B cell (primary cell): Measurements from ENCODE around the gene TTLL10. TPM values are rescaled to one million over a fixed set of nuclear protein-coding genes. Genes with fewer than 3 reads are reported as not detected.

ENCODE experiments used
- ATAC-seq: fragments of 200-7000 bp; cut with Tn5 transposase; one replicate; pipeline ENCODE4 v1.10.0; 2021; ENCODE audit warnings: low read depth, mild to moderate bottlenecking, moderate number of reproducible peaks, moderate library complexity
- CTCF ChIA-PET: fragments of 350-600 bp; sonication (Branson Sonifier 250); formaldehyde crosslinking; loops from one replicate; lab custom pipeline; 2021; ENCODE audit warnings: antibody characterized with exemption, inconsistent platforms; lab: Charles Lee
- POLR2A ChIA-PET: fragments of 350-600 bp; sonication (Branson Sonifier 250); formaldehyde crosslinking; loops from one replicate; lab custom pipeline; 2021; ENCODE audit warnings: antibody characterized with exemption; lab: Charles Lee
- DNase-seq: peaks from one replicate; pipeline ENCODE4 v3.0.0; 2013
- H2AFZ ChIP-seq: 2 replicates; pipeline ENCODE4 v1.6.1; 2012; ENCODE audit warnings: mild to moderate bottlenecking, low read depth, low read length; ENCODE audit not compliant: insufficient read depth, poor library complexity, severe bottlenecking
- H3K27ac ChIP-seq, 2 donors: 1 replicate in 1 of 2; 2 replicates in 1 of 2; pipeline ENCODE4 v1.5.1; 2012 to 2013; ENCODE audit warnings: low read length in 2 of 2, mild to moderate bottlenecking in 2 of 2, moderate library complexity in 1 of 2
- H3K27me3 ChIP-seq, 4 experiments: fragments of 200-600 bp in 1 of 4; sonication (generic) in 1 of 4; replicated peaks in 1 of 4; 1 replicate in 2 of 4; 2 replicates in 2 of 4; pipeline versions ENCODE4 v1.6.1 to v1.7.0; 2013 to 2016; ENCODE audit warnings: low read length in 3 of 4, mild to moderate bottlenecking in 2 of 4, mixed read lengths in 1 of 4, moderate library complexity in 1 of 4; ENCODE audit not compliant: insufficient read depth in 4 of 4, control insufficient read depth in 3 of 4; ENCODE audit errors: control extremely low read depth in 1 of 4
- H3K36me3 ChIP-seq, 2 experiments: replicated peaks in 1 of 2; 1 replicate in 1 of 2; 2 replicates in 1 of 2; pipeline versions ENCODE4 v1.6.1 to v1.7.1; 2013; ENCODE audit warnings: low read length in 1 of 2; ENCODE audit not compliant: insufficient read depth in 2 of 2, control insufficient read depth in 1 of 2; ENCODE audit errors: control extremely low read depth in 1 of 2, extremely low read depth in 1 of 2
- H3K4me1 ChIP-seq, 2 donors: fragments of 200-600 bp in 1 of 2; sonication (generic) in 1 of 2; 1 replicate in 1 of 2; 2 replicates in 1 of 2; pipeline versions ENCODE4 v1.5.1 to v1.6.1; 2013 to 2017; ENCODE audit warnings: low read length in 2 of 2; ENCODE audit not compliant: control insufficient read depth in 2 of 2, insufficient read depth in 2 of 2
- H3K4me2 ChIP-seq: replicated peaks from 2 replicates; pipeline ENCODE3; 2012; ENCODE audit warnings: mild to moderate bottlenecking, low read depth, low read length; ENCODE audit not compliant: poor library complexity, severe bottlenecking
- H3K4me3 ChIP-seq, 5 experiments: fragments of 200-600 bp in 1 of 5; sonication (generic) in 1 of 5; 1 replicate in 3 of 5; 2 replicates in 2 of 5; pipeline versions ENCODE4 v1.5.1 to v1.7.0; 2011 to 2016; ENCODE audit warnings: low read length in 4 of 5, mild to moderate bottlenecking in 4 of 5, low read depth in 2 of 5, control low read depth in 1 of 5, moderate library complexity in 1 of 5; ENCODE audit not compliant: insufficient read depth in 1 of 5; ENCODE audit errors: control extremely low read depth in 1 of 5, extremely low read depth in 1 of 5
- H3K79me2 ChIP-seq: fragments of 200-600 bp; sonication (generic); one replicate; pipeline ENCODE4 v1.6.0; 2016; ENCODE audit warnings: low read length; ENCODE audit not compliant: control insufficient read depth, insufficient read depth
- H3K9ac ChIP-seq: fragments of 200-600 bp; sonication (generic); 2 replicates; pipeline ENCODE4 v1.6.1; 2017; ENCODE audit warnings: mild to moderate bottlenecking, low read length, moderate library complexity
- H3K9me3 ChIP-seq, 3 donors: one replicate each; pipeline versions ENCODE4 v1.6.1 to v1.7.1; 2013; ENCODE audit warnings: low read length in 2 of 3; ENCODE audit not compliant: control insufficient read depth in 2 of 3, insufficient read depth in 1 of 3; ENCODE audit errors: control extremely low read depth in 1 of 3
- H4K20me1 ChIP-seq: 2 replicates; pipeline ENCODE4 v1.6.0; 2012; ENCODE audit warnings: mild to moderate bottlenecking, low read length; ENCODE audit not compliant: insufficient read depth, control insufficient read depth, poor library complexity, severe bottlenecking
- H3K27ac Mint-ChIP-seq: one replicate; pipeline ENCODE4 v1.8.0; 2021; ENCODE audit warnings: mixed read lengths
- H3K27me3 Mint-ChIP-seq: one replicate; pipeline ENCODE4 v1.8.0; 2021; ENCODE audit warnings: mixed read lengths
- H3K4me1 Mint-ChIP-seq: one replicate; pipeline ENCODE4 v1.8.0; 2021; ENCODE audit warnings: mixed read lengths
- H3K4me3 Mint-ChIP-seq: one replicate; pipeline ENCODE4 v1.8.0; 2021; ENCODE audit warnings: mixed read lengths
- H3K9me3 Mint-ChIP-seq: one replicate; pipeline ENCODE4 v1.8.0; 2022; ENCODE audit warnings: mixed read lengths; ENCODE audit not compliant: insufficient read depth
- EZH2 ChIP-seq: IDR thresholded peaks from 2 replicates; pipeline ENCODE4 v1.6.1; 2012; ENCODE audit warnings: borderline replicate concordance, low read depth, mild to moderate bottlenecking, moderate library complexity, low read length; ENCODE audit not compliant: insufficient read depth, poor library complexity, severe bottlenecking
- WGBS: methylation state at CpG from one replicate; pipeline ENCODE4 v1.1.5; 2013; ENCODE audit warnings: missing lambda C conversion rate; ENCODE audit not compliant: insufficient coverage; 5-methylcytosine and 5-hydroxymethylcytosine counted together
- intact Hi-C: fragments of 100-400 bp; cut with micrococcal nuclease; formaldehyde crosslinking; loops from one replicate; pipeline ENCODE4 v1.10.0; 2022
- polyA plus RNA-seq: library from polyadenylated mRNA; depleted of rRNA; stranded (reverse); fragments of >200 nt; gene quantifications from 2 replicates; pipeline ENCODE4 v1.2.3, GENCODE V29; 2012
- total RNA-seq, 2 donors: library from RNA; stranded (reverse); fragments of 120-200 nt in 1 of 2; gene quantifications; 1 replicate in 1 of 2; 2 replicates in 1 of 2; pipeline versions ENCODE4 v1.2.3 to v1.2.4, GENCODE V29; 2013 to 2022
- TF ChIP-seq, protein P1 (sequence below): fragments of 200-600 bp; IDR thresholded peaks from one replicate; pipeline ENCODE4 v1.8.0; 2022; ENCODE audit warnings: antibody characterized with exemption, mild to moderate bottlenecking

The TTLL10 gene
- total and polyA plus RNA-seq, 2 donors (not counting 1 experiment from before 2014, with no cell fraction given), result 0.37 to 0.45 TPM

DNA sequence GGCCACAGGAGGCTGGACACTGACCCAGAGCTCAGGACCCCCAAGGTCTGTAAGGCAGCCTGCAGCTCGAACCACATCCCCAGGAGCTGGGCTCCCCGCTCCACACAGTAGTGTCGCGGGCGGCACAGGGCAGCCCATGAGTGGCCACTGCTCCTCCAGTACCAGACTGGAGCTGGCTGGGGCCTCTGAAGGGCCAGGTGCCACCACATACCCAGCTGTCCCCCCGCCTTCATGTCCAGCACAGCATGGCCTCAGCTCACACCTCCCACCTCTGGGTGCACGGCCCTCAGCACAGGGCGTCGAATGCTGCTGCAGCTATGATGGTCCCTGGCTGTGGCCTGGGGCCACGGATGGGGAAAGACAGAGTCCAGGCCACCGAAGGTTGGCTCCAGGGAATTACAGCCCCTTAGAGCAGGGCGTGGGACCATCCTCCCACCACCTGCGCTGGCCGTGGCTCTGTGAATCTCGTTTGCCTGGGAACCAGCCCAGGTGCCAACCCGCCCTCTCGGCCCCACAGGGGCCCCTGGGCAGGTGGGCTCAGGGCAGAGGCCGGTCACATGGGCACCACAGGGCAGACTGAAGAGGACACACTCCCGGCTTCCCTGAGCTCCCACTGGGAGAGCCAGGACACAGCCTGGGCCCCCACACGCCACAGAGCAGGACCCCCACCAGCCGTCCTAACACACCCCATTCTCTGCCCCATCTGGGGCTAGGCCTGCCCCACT lies 42.4 kb downstream of the TTLL10 start:
- intact Hi-C loops, result no loop called here
- H3K9ac ChIP-seq, result no peak overlapping the region
- peaks cover 25% of the 10 kb centered on the region for H3K4me1 Mint-ChIP-seq
- no peaks in the 10 kb centered on the region for H3K9me3 Mint-ChIP-seq
- peaks cover 36 to 40% of the 10 kb centered on the region in 2 donors for H3K4me1 ChIP-seq
- no peak overlapping the region for H3K27ac ChIP-seq
- H3K79me2 ChIP-seq, result peaks cover 4% of the 10 kb centered on the region
- no peak overlapping the region for H3K27ac Mint-ChIP-seq
- ChIA-PET CTCF (interaction anchor here (0.9 to 1.9 kb wide), 3 partner anchors 11 to 94 kb away, joined by 3 to 11 read pairs (median 3); no protein-coding TSS in a partner anchor), POLR2A (interaction anchor here (0.6 kb wide), 1 partner anchor 87 kb away, joined by 5 read pairs; no protein-coding TSS in a partner anchor)
- no peak overlapping the region for H2AFZ ChIP-seq
- WGBS, result 89% methylated on average over 21 of the region's 21 CpGs
- H3K4me2 ChIP-seq, result no peak overlapping the region
- no peak overlapping the region for H3K4me3 ChIP-seq
- no peak for TF ChIP-seq EZH2
- TF ChIP-seq, protein P1, sequence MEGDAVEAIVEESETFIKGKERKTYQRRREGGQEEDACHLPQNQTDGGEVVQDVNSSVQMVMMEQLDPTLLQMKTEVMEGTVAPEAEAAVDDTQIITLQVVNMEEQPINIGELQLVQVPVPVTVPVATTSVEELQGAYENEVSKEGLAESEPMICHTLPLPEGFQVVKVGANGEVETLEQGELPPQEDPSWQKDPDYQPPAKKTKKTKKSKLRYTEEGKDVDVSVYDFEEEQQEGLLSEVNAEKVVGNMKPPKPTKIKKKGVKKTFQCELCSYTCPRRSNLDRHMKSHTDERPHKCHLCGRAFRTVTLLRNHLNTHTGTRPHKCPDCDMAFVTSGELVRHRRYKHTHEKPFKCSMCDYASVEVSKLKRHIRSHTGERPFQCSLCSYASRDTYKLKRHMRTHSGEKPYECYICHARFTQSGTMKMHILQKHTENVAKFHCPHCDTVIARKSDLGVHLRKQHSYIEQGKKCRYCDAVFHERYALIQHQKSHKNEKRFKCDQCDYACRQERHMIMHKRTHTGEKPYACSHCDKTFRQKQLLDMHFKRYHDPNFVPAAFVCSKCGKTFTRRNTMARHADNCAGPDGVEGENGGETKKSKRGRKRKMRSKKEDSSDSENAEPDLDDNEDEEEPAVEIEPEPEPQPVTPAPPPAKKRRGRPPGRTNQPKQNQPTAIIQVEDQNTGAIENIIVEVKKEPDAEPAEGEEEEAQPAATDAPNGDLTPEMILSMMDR, result no peak
- H3K36me3 ChIP-seq, result peaks cover 0 to 34% of the 10 kb centered on the region in 2 experiments
- H3K27me3 Mint-ChIP-seq, result no peaks in the 10 kb centered on the region
- peaks cover 0 to 11% (median 0%) of the 10 kb centered on the region in 3 donors for H3K9me3 ChIP-seq
- DNase-seq (no peak), ATAC-seq (no peak)
- peaks cover 40% of the 10 kb centered on the region for H4K20me1 ChIP-seq
- H3K27me3 ChIP-seq, result peaks cover 0 to 15% (median 5%) of the 10 kb centered on the region in 4 experiments
- H3K4me3 Mint-ChIP-seq, result no peak overlapping the region
